Dedifferentiated amniotic fluid mesenchymal stem cell (primary cell): ENCODE measurements around the gene ZNF90.
A peak's percentile ranks its signal among the peaks of the same experiment; 100 is the strongest.
"Not testable (repeated sequence)": the region's sequence is repeated elsewhere in the genome, so short reads cannot be mapped to it uniquely, and the experiment has no call there.

Experiments used
- DNase-seq: peaks from one replicate; pipeline ENCODE4 v3.0.0-alpha.2; 2016; ENCODE audit errors: extremely low spot score

The ZNF90 gene

GRCh38 chr19:20077791-20078463 is at the start of gene ZNF90:
Gene ZNF90 (plus strand): TSS chr19:20078000. CDS start chr19:20078133, 133 bp downstream.
- peak; percentile 96 for DNase-seq

- no peak for DNase-seq
Measured at GRCh38 chr19:20028611-20029010, 49.2 kb upstream of the ZNF90 start.

GRCh38 chr19:20035935-20036334 is 41.9 kb upstream of the ZNF90 start:
- DNase-seq, result no peak

- DNase-seq, result no peak
Measured at GRCh38 chr19:20038358-20039202, 39.2 kb upstream of the ZNF90 start.

- DNase-seq, result peak; percentile 98
Measured at GRCh38 chr19:20039203-20039723, 38.5 kb upstream of the ZNF90 start, which contains the start of gene ZNF682. Gene ZNF682 (minus strand): TSS chr19:20039505. CDS start chr19:20039345, 160 bp downstream.

- DNase-seq, result no peak
Measured at GRCh38 chr19:20044663-20045062, 33.1 kb upstream of the ZNF90 start.

- not testable (repeated sequence) for DNase-seq
Measured at GRCh38 chr19:20045742-20046141, 32.1 kb upstream of the ZNF90 start.

- peak; percentile 92 for DNase-seq
Measured at GRCh38 chr19:20051841-20052768, 25.7 kb upstream of the ZNF90 start.

- not testable (repeated sequence) for DNase-seq
Measured at GRCh38 chr19:20058738-20059137, 19.1 kb upstream of the ZNF90 start.

GRCh38 chr19:20060282-20060681 is 17.5 kb upstream of the ZNF90 start:
- DNase-seq, result no peak

- no peak for DNase-seq
Measured at GRCh38 chr19:20066861-20067260, 10.9 kb upstream of the ZNF90 start.

- no peak for DNase-seq
Measured at GRCh38 chr19:20067943-20068342, 9.9 kb upstream of the ZNF90 start.

- DNase-seq, result not testable (repeated sequence)
Measured at GRCh38 chr19:20068559-20068958, 9.2 kb upstream of the ZNF90 start.

GRCh38 chr19:20070691-20071090 is 7.1 kb upstream of the ZNF90 start:
- DNase-seq, result no peak

- no peak for DNase-seq
Measured at GRCh38 chr19:20072936-20073335, 4.9 kb upstream of the ZNF90 start.

- DNase-seq, result peak; percentile 27
Measured at GRCh38 chr19:20078581-20079031, 806 bp downstream of the ZNF90 start.

GRCh38 chr19:20079476-20079875 is 1.7 kb downstream of the ZNF90 start:
- no peak for DNase-seq

GRCh38 chr19:20080656-20081055 is 2.9 kb downstream of the ZNF90 start:
- no peak for DNase-seq

- not testable (repeated sequence) for DNase-seq
Measured at GRCh38 chr19:20082232-20082833, 4.5 kb downstream of the ZNF90 start.

GRCh38 chr19:20082876-20083275 is 5.1 kb downstream of the ZNF90 start:
- DNase-seq, result not testable (repeated sequence)

GRCh38 chr19:20102097-20102496 is 24.3 kb downstream of the ZNF90 start:
- no peak for DNase-seq
